Choroid plexus epithelial cell (primary cell): ENCODE data around the gene REM2.

Experiments
- DNase-seq: peaks from one replicate; pipeline ENCODE4 v3.0.0-alpha.2; 2010; ENCODE audit warnings: low read depth
- H3K4me3 ChIP-seq: 2 replicates; pipeline ENCODE4 v1.5.1; 2011; ENCODE audit warnings: low read depth, mild to moderate bottlenecking, control low read depth, low read length, moderate library complexity
- CTCF ChIP-seq: conservative IDR thresholded peaks from 2 replicates; pipeline ENCODE4 v1.5.1; 2011; ENCODE audit warnings: low read depth, mild to moderate bottlenecking, control low read depth, inconsistent platforms, low read length, moderate library complexity

Gene REM2

GRCh38 chr14:22900081-22900799 is 17.2 kb downstream of the REM2 start:
- no peak overlapping the region for H3K4me3 ChIP-seq
- DNase-seq = peak; percentile 87
- peak; percentile 75 for TF ChIP-seq CTCF

DNA sequence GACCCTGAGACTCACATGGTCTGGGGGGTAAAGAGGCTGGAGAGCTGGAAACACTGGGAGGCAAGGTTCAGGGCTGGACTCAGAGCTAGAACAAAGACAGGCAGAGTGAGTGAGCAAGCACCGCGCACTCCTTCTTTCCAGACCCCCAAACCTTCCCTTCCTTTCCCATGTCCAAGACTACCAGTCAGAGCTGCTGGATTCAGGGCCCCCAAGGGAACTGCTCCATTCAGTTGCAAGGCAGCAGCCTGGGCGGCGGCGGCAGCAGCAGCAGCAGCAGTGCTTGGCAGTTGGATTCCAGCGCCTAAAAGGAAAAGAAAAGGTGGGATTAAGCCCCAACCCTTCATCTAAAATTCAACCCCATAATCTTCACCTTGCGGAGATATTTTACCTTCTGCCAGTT is 18.8 kb downstream of the REM2 start:
- no peak for DNase-seq
- no peak for TF ChIP-seq CTCF
- H3K4me3 ChIP-seq = no peak overlapping the region

DNA sequence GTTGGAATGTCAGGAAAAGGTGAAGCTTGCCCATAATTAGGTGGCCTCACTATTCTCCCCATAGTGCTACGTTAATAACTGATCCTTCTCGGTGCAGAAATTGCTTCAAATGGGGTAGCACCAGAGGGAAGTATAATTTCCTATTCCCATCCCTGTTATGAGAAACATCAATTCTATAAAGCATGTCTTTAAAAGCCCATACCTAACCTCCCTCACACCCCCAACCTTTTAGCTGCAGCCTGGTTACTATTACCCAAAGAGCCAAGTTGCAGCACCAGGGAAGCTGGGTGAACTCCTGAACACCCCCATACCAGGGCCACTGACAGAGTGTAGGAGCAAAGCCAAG is 20.7 kb downstream of the REM2 start:
- no peak overlapping the region for H3K4me3 ChIP-seq
- no peak for TF ChIP-seq CTCF
- no peak for DNase-seq

GRCh38 chr14:22905627-22906026 is 22.6 kb downstream of the REM2 start:
- no peak overlapping the region for H3K4me3 ChIP-seq
- no peak for TF ChIP-seq CTCF
- no peak for DNase-seq

GRCh38 chr14:22906073-22906472 is 23.1 kb downstream of the REM2 start:
- H3K4me3 ChIP-seq = no peak overlapping the region
- no peak for TF ChIP-seq CTCF
- no peak for DNase-seq

GRCh38 chr14:22907429-22907828 is 24.4 kb downstream of the REM2 start:
- TF ChIP-seq CTCF = no peak
- no peak for DNase-seq
- H3K4me3 ChIP-seq = no peak overlapping the region

DNA sequence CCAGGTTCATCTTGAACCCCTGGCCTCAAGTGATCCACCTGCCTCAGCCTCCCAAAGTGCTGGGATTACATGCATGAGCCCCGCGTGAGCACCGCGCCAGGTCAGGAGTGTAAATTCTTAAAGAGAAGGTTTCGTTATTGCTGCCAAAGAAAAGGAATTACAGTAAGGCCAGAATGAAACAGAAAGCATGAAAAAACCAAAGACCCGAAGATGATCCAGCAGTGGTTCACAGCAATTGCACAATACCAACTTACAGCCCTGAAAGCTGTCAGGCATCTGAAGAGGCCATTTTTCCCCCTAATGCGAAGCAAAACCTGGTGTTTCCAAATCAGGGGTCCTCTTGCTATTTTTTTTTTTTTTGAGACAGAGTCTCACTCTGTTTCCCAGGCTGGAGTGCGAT is 25.6 kb downstream of the REM2 start:
- peak; percentile 82 for DNase-seq
- no peak for TF ChIP-seq CTCF

More for the DNA sequence above, 25.6 kb downstream of the REM2 start:
- no peak overlapping the region for H3K4me3 ChIP-seq
